Stimulated activated memory B cell treated with anti-CD40 and anti-IgM and Interleukin-4, amounts not matched to agents 10 μg/mL and 1 μg/mL and 100 μg/mL, for 72 hours (primary cell): ENCODE results near the gene HIGD1C.
"Not testable (repeated sequence)": the region's sequence is repeated elsewhere in the genome, so short reads cannot be mapped to it uniquely, and the experiment has no call there.

Experiments
- ATAC-seq: fragments of 150-1000 bp; cut with Tn5 transposase; 2 replicates; pipeline ENCODE4 v1.10.0; 2021
- H3K27ac Mint-ChIP-seq: one replicate; pipeline ENCODE4 v1.8.0; 2022; ENCODE audit warnings: mild to moderate bottlenecking, mixed read lengths
- H3K27me3 Mint-ChIP-seq: one replicate; pipeline ENCODE4 v1.8.0; 2022; ENCODE audit warnings: mixed read lengths
- H3K36me3 Mint-ChIP-seq: one replicate; pipeline ENCODE4 v1.8.0; 2022; ENCODE audit warnings: mixed read lengths
- H3K4me1 Mint-ChIP-seq: one replicate; pipeline ENCODE4 v1.8.0; 2022; ENCODE audit warnings: mixed read lengths
- H3K4me3 Mint-ChIP-seq: one replicate; pipeline ENCODE4 v1.8.0; 2022; ENCODE audit warnings: mild to moderate bottlenecking, moderate library complexity, mixed read lengths
- H3K9me3 Mint-ChIP-seq: one replicate; pipeline ENCODE4 v1.8.0; 2022; ENCODE audit warnings: mixed read lengths

HIGD1C gene

GRCh38 chr12:50927356-50927755 lies 25.0 kb upstream of the HIGD1C start:
- Mint-ChIP-seq H3K4me3 (peak overlapping the region; percentile 97), H3K27ac (peak overlapping the region; percentile 99), H3K4me1 (peaks cover 68% of the 10 kb centered on the region), H3K27me3 (no peaks in the 10 kb centered on the region), H3K36me3 (peaks cover 15% of the 10 kb centered on the region), H3K9me3 (no peaks in the 10 kb centered on the region)
- ATAC-seq, result no peak

DNA sequence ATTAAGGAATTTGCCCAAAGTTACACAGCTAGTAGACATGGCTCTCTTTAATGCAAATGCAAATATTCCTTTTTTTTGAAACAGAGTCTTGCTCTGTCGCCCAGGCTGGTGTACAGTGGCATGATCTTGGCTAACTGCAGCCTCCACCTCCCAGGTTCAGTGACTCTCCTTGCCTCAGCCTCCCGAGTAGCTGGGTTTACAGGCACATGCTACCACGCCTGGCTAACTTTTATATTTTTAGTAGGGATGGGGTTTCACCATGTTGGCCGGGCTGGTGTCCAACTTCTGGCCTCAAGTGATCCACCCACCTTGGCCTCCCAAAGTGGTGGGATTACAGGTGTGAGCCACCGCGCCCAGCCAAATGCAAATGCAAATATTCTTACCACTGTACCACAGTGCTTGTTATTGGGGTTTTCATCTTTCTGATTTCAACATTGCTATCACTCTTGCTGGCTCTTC lies 24.5 kb upstream of the HIGD1C start:
- H3K4me1 Mint-ChIP-seq, result peaks cover 68% of the 10 kb centered on the region
- no peaks in the 10 kb centered on the region for H3K27me3 Mint-ChIP-seq
- H3K4me3 Mint-ChIP-seq, result peak overlapping the region; percentile 97
- peak overlapping the region; percentile 99 for H3K27ac Mint-ChIP-seq
- H3K36me3 Mint-ChIP-seq, result peaks cover 18% of the 10 kb centered on the region
- ATAC-seq, result no peak
- H3K9me3 Mint-ChIP-seq, result no peaks in the 10 kb centered on the region

- H3K4me1 Mint-ChIP-seq, result peaks cover 67% of the 10 kb centered on the region
- peak overlapping the region; percentile 99 for H3K27ac Mint-ChIP-seq
- no peaks in the 10 kb centered on the region for H3K9me3 Mint-ChIP-seq
- peak overlapping the region; percentile 97 for H3K4me3 Mint-ChIP-seq
- peaks cover 21% of the 10 kb centered on the region for H3K36me3 Mint-ChIP-seq
- ATAC-seq, result no peak
- no peaks in the 10 kb centered on the region for H3K27me3 Mint-ChIP-seq
Measured at GRCh38 chr12:50928392-50928791, 24.0 kb upstream of the HIGD1C start.

DNA sequence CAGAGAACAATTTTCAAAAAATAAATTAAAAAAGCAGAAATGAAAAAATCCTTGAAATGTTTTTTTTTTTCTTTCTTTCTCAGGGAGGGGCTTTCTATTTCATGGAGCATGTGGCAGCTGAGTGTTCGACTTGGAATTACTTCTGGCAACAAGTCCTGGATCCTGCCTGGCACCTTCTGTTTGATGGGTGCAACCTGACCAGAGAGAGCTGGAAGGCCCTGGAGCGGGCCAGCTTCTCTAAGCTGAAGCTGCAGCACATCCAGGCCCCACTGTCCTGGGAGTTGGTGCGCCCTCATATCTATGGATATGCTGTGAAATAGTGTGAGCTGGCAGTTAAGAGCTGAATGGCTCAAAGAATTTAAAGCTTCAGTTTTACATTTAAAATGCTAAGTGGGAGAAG lies 22.5 kb upstream of the HIGD1C start:
- Mint-ChIP-seq H3K4me3 (no peak overlapping the region), H3K4me1 (peaks cover 67% of the 10 kb centered on the region), H3K9me3 (no peaks in the 10 kb centered on the region), H3K27ac (peak overlapping the region; percentile 99), H3K36me3 (peaks cover 32% of the 10 kb centered on the region), H3K27me3 (no peaks in the 10 kb centered on the region)
- ATAC-seq, result no peak

DNA sequence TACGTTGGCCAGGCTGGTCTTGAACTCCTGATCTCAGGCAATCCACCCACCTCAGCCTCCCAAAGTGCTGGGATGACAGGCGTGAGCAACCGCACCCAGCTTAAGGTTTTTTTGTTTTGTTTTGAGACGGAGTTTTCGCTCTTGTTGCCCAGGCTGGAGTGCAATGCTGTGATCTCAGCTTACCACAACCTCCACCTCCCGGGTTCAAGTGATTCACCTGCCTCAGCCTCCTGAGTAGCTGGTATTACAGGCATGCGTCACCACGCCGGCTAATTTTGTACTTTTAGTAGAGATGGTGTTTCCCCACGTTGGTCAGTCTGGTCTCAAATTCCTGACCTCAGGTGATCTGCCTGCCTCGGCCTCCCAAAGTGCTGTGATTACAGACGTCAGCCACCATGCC lies 21.9 kb upstream of the HIGD1C start:
- not testable (repeated sequence) for H3K4me3 Mint-ChIP-seq, H3K9me3 Mint-ChIP-seq, H3K27me3 Mint-ChIP-seq, ATAC-seq
- H3K4me1 Mint-ChIP-seq, result peaks cover 62% of the 10 kb centered on the region
- peak overlapping the region; percentile 53 for H3K27ac Mint-ChIP-seq
- peaks cover 32% of the 10 kb centered on the region for H3K36me3 Mint-ChIP-seq

GRCh38 chr12:50932787-50933280 lies 19.5 kb upstream of the HIGD1C start:
- no peak overlapping the region for H3K4me3 Mint-ChIP-seq
- H3K27me3 Mint-ChIP-seq, result no peaks in the 10 kb centered on the region
- peak overlapping the region; percentile 32 for H3K27ac Mint-ChIP-seq
- peaks cover 5% of the 10 kb centered on the region for H3K9me3 Mint-ChIP-seq
- no peak for ATAC-seq
- peaks cover 44% of the 10 kb centered on the region for H3K4me1 Mint-ChIP-seq
- H3K36me3 Mint-ChIP-seq, result peaks cover 45% of the 10 kb centered on the region

DNA sequence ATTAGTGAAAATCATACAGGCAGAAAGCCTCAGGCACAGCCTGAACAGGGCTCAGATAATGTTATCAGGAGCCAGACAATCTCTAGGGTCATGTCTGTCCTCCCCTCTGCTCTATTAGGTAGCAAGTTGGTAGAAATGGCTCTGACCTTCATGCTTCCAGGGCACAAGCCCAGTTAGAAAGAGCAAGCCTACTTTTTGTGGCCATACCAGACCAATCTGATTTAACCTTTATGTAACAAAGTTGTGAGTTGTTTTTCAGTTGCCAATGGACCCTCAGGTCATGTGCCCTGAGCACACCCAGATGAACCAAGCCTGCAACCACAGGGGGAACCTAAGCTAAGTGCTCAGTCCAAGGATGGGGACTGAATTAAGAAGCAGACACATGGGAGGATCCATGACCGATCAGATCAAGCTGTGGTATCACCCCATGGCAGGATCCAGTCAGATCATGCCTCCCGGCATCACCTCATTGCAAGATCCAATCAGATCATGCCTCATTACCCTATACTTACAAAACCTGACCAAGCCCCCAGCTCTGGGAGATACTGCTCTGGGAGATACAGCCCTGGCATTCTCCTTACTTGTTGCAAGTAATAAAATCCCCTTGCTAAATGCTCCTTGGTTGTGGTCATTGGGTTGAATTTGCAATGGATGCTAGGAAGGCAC lies 18.8 kb upstream of the HIGD1C start:
- H3K27ac Mint-ChIP-seq, result peak overlapping the region; percentile 32
- H3K36me3 Mint-ChIP-seq, result peaks cover 49% of the 10 kb centered on the region
- ATAC-seq, result peak; percentile 12
- H3K27me3 Mint-ChIP-seq, result no peaks in the 10 kb centered on the region
- H3K9me3 Mint-ChIP-seq, result peaks cover 8% of the 10 kb centered on the region
- H3K4me1 Mint-ChIP-seq, result peaks cover 37% of the 10 kb centered on the region
- no peak overlapping the region for H3K4me3 Mint-ChIP-seq

DNA sequence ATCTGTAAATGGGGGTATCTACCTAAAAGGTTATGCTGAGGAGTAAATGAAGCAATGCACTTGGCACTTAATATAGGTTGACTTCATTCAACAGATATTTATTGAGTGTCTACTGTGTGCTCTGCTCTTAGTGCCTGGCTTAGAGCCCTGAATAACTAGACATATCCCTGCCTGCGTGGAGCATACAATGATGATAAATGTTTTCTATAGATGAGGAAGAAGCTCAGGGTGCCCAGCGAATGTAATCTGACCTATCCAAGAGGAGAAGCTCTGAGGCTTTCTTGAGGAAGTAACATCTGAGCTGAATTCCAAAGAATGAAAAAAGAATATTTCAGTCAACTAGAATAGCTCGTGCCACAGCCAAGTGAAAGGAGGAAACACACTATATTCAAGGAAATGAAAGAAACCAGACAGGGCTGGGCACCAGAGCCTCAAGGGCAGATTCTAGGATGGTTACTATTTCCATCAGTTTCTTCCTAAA lies 17.9 kb upstream of the HIGD1C start:
- Mint-ChIP-seq H3K27me3 (no peaks in the 10 kb centered on the region), H3K27ac (no peak overlapping the region), H3K9me3 (peaks cover 8% of the 10 kb centered on the region), H3K36me3 (peaks cover 51% of the 10 kb centered on the region), H3K4me3 (no peak overlapping the region), H3K4me1 (peaks cover 28% of the 10 kb centered on the region)
- no peak for ATAC-seq

- H3K27me3 Mint-ChIP-seq, result no peaks in the 10 kb centered on the region
- H3K4me3 Mint-ChIP-seq, result no peak overlapping the region
Measured at GRCh38 chr12:50934981-50935807, 17.1 kb upstream of the HIGD1C start.

GRCh38 chr12:50936821-50937530 lies 15.4 kb upstream of the HIGD1C start:
- no peak overlapping the region for H3K4me3 Mint-ChIP-seq
- no peaks in the 10 kb centered on the region for H3K27me3 Mint-ChIP-seq
- H3K4me1 Mint-ChIP-seq, result peaks cover 27% of the 10 kb centered on the region
- H3K9me3 Mint-ChIP-seq, result peaks cover 8% of the 10 kb centered on the region
- H3K36me3 Mint-ChIP-seq, result peaks cover 37% of the 10 kb centered on the region
- H3K27ac Mint-ChIP-seq, result no peak overlapping the region
- no peak for ATAC-seq

More at GRCh38 chr12:50934981-50935807, 17.1 kb upstream of the HIGD1C start:
- H3K27ac Mint-ChIP-seq, result no peak overlapping the region
- H3K9me3 Mint-ChIP-seq, result peaks cover 8% of the 10 kb centered on the region
- no peak for ATAC-seq
- H3K36me3 Mint-ChIP-seq, result peaks cover 46% of the 10 kb centered on the region
- peaks cover 27% of the 10 kb centered on the region for H3K4me1 Mint-ChIP-seq

DNA sequence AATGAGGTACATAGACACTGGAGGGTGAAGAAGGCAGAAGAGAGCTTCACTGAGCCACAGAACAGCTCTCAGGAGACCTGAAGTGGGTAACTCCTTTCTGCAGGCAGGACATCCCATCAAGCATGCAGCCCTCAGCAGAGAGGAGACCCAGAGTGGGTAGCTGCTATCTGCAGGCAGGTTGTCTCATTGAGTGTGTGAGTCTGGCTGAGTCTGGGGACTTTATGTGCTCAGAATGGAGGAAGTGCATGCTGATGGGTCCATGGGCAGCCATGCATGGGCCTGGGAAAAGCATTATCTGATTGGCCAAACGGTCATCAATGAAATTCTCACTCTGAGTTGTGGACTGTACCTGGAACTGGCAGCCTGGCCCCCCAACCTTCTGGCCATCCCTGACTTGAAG lies 14.7 kb upstream of the HIGD1C start:
- Mint-ChIP-seq H3K36me3 (peaks cover 35% of the 10 kb centered on the region), H3K4me1 (peaks cover 28% of the 10 kb centered on the region), H3K27me3 (no peaks in the 10 kb centered on the region), H3K4me3 (no peak overlapping the region), H3K9me3 (peaks cover 8% of the 10 kb centered on the region), H3K27ac (no peak overlapping the region)
- no peak for ATAC-seq

GRCh38 chr12:50947933-50948626 lies 4.3 kb upstream of the HIGD1C start:
- ATAC-seq, result no peak
- H3K9me3 Mint-ChIP-seq, result no peaks in the 10 kb centered on the region
- no peaks in the 10 kb centered on the region for H3K36me3 Mint-ChIP-seq
- no peaks in the 10 kb centered on the region for H3K27me3 Mint-ChIP-seq
- H3K4me3 Mint-ChIP-seq, result no peak overlapping the region
- H3K27ac Mint-ChIP-seq, result no peak overlapping the region
- peaks cover 4% of the 10 kb centered on the region for H3K4me1 Mint-ChIP-seq

GRCh38 chr12:50948798-50949197 lies 3.5 kb upstream of the HIGD1C start:
- Mint-ChIP-seq H3K9me3 (no peaks in the 10 kb centered on the region), H3K4me3 (no peak overlapping the region), H3K27ac (no peak overlapping the region), H3K36me3 (no peaks in the 10 kb centered on the region), H3K4me1 (no peaks in the 10 kb centered on the region), H3K27me3 (no peaks in the 10 kb centered on the region)
- no peak for ATAC-seq

- no peaks in the 10 kb centered on the region for H3K36me3 Mint-ChIP-seq
- no peaks in the 10 kb centered on the region for H3K9me3 Mint-ChIP-seq
- no peak for ATAC-seq
- no peak overlapping the region for H3K27ac Mint-ChIP-seq
- no peaks in the 10 kb centered on the region for H3K4me1 Mint-ChIP-seq
- no peaks in the 10 kb centered on the region for H3K27me3 Mint-ChIP-seq
- H3K4me3 Mint-ChIP-seq, result no peak overlapping the region
Measured at GRCh38 chr12:50949801-50950302, 2.5 kb upstream of the HIGD1C start.
